Liver (tissue), 9 donors: ENCODE results near the gene RPS19BP1. TPM values are rescaled to one million over a fixed set of nuclear protein-coding genes. Genes with fewer than 3 reads are reported as not detected.

ENCODE experiments used
- DNase-seq: peaks from one replicate; pipeline ENCODE4 v3.0.0-alpha.2; 2017; ENCODE audit warnings: low spot score
- H3K27ac ChIP-seq, 2 donors: one replicate each; pipeline ENCODE4 v1.7.0; 2013; ENCODE audit warnings: inconsistent platforms in 2 of 2, low read length in 2 of 2, control low read depth in 1 of 2, low read depth in 1 of 2, mild to moderate bottlenecking in 1 of 2
- H3K27me3 ChIP-seq, 4 donors: one replicate each; pipeline versions ENCODE4 v1.6.1 to v1.7.0; 2013; ENCODE audit warnings: low read length in 3 of 4, inconsistent platforms in 1 of 4, mild to moderate bottlenecking in 1 of 4, moderate library complexity in 1 of 4; ENCODE audit not compliant: control insufficient read depth in 4 of 4, insufficient read depth in 4 of 4
- H3K36me3 ChIP-seq, 4 donors: one replicate each; pipeline versions ENCODE4 v1.6.1 to v1.7.0; 2013; ENCODE audit warnings: low read length in 3 of 4, mild to moderate bottlenecking in 3 of 4, low read depth in 1 of 4, moderate library complexity in 1 of 4; ENCODE audit not compliant: control insufficient read depth in 4 of 4, insufficient read depth in 3 of 4
- H3K4me1 ChIP-seq, 4 donors: one replicate each; pipeline versions ENCODE4 v1.6.1 to v1.7.0; 2013; ENCODE audit warnings: low read length in 3 of 4, mild to moderate bottlenecking in 3 of 4, moderate library complexity in 1 of 4; ENCODE audit not compliant: control insufficient read depth in 4 of 4, insufficient read depth in 4 of 4
- H3K4me3 ChIP-seq, 3 donors: one replicate each; pipeline versions ENCODE4 v1.6.1 to v1.7.0; 2013; ENCODE audit warnings: low read length in 3 of 3, control low read depth in 1 of 3, low read depth in 1 of 3, mild to moderate bottlenecking in 1 of 3
- H3K9ac ChIP-seq, 2 donors: one replicate each; pipeline ENCODE4 v1.7.0; 2013; ENCODE audit warnings: low read length in 2 of 2, mild to moderate bottlenecking in 2 of 2, moderate library complexity in 2 of 2, control low read depth in 1 of 2, low read depth in 1 of 2
- H3K9me3 ChIP-seq, 4 donors: one replicate each; pipeline versions ENCODE4 v1.6.1 to v1.7.0; 2013; ENCODE audit warnings: low read length in 3 of 4; ENCODE audit not compliant: control insufficient read depth in 4 of 4
- ATF3 ChIP-seq: IDR thresholded peaks from 2 replicates; pipeline ENCODE4 v1.6.1; 2016; ENCODE audit warnings: antibody characterized with exemption
- CTCF ChIP-seq: fragments of 150-350 bp; IDR thresholded peaks from 2 replicates; pipeline ENCODE4 v1.5.1; 2017; ENCODE audit warnings: improper control_type of control experiment, low read depth, low read length; ENCODE audit not compliant: missing input control
- EGR1 ChIP-seq, 2 donors: IDR thresholded peaks; 2 replicates each; pipeline ENCODE4 v1.6.1; 2016 to 2018; ENCODE audit warnings: antibody characterized with exemption in 2 of 2, low read depth in 2 of 2
- FOXA1 ChIP-seq: IDR thresholded peaks from 2 replicates; pipeline ENCODE4 v1.6.1; 2016; ENCODE audit warnings: antibody characterized with exemption
- FOXA2 ChIP-seq: IDR thresholded peaks from 2 replicates; pipeline ENCODE4 v1.6.1; 2016; ENCODE audit warnings: antibody characterized with exemption
- GABPA ChIP-seq, 2 donors: IDR thresholded peaks in 1 of 2; conservative IDR thresholded peaks in 1 of 2; 2 replicates each; pipeline ENCODE4 v1.6.1; 2016; ENCODE audit warnings: antibody characterized with exemption in 2 of 2, mild to moderate bottlenecking in 1 of 2, moderate library complexity in 1 of 2
- HNF4A ChIP-seq, 2 donors: conservative IDR thresholded peaks; 2 replicates each; pipeline ENCODE4 v1.6.1; 2016; ENCODE audit warnings: antibody characterized with exemption in 2 of 2, mild to moderate bottlenecking in 2 of 2
- HNF4G ChIP-seq: IDR thresholded peaks from 2 replicates; pipeline ENCODE4 v1.6.1; 2016; ENCODE audit warnings: antibody characterized with exemption
- JUND ChIP-seq, 2 donors: IDR thresholded peaks; 2 replicates each; pipeline ENCODE4 v1.6.1; 2016; ENCODE audit warnings: antibody characterized with exemption in 2 of 2
- MAX ChIP-seq: IDR thresholded peaks from 2 replicates; pipeline ENCODE4 v1.6.1; 2016; ENCODE audit warnings: antibody characterized with exemption
- NR2F2 ChIP-seq: IDR thresholded peaks from 2 replicates; pipeline ENCODE4 v1.6.1; 2016; ENCODE audit warnings: antibody characterized with exemption
- RAD21 ChIP-seq, 2 donors: IDR thresholded peaks; 2 replicates each; pipeline ENCODE4 v1.6.1; 2016; ENCODE audit warnings: antibody characterized with exemption in 2 of 2, mild to moderate bottlenecking in 2 of 2
- REST ChIP-seq: IDR thresholded peaks from 2 replicates; pipeline ENCODE4 v1.6.1; 2016; ENCODE audit warnings: antibody characterized with exemption, mild to moderate bottlenecking
- SP1 ChIP-seq: IDR thresholded peaks from 2 replicates; pipeline ENCODE4 v1.6.1; 2018; ENCODE audit warnings: antibody characterized with exemption, mild to moderate bottlenecking
- TAF1 ChIP-seq: conservative IDR thresholded peaks from 2 replicates; pipeline ENCODE4 v1.6.1; 2016; ENCODE audit warnings: antibody characterized with exemption, mild to moderate bottlenecking
- YY1 ChIP-seq: IDR thresholded peaks from 2 replicates; pipeline ENCODE4 v1.6.1; 2016; ENCODE audit warnings: antibody characterized with exemption, mild to moderate bottlenecking
- ZBTB33 ChIP-seq: IDR thresholded peaks from 2 replicates; pipeline ENCODE4 v1.6.1; 2016; ENCODE audit warnings: antibody characterized with exemption
- WGBS: extraction: QIAGEN DNeasy Blood & Tissue Kit; methylation state at CpG from one replicate; pipeline ENCODE4 v1.1.7; 2013; 5-methylcytosine and 5-hydroxymethylcytosine counted together
- polyA plus RNA-seq, 2 donors: library from polyadenylated mRNA; stranded (reverse) in 1 of 2; unstranded in 1 of 2; fragments of 200-250 nt in 1 of 2; fragments of >200 nt in 1 of 2; fragmentation: Nextera tagmentation in 1 of 2; extraction: Ambion mirVana in 1 of 2; gene quantifications; one replicate each; pipeline versions ENCODE4 v1.2.1 to v1.2.3, GENCODE V29; 2013 to 2015
- total RNA-seq, 2 donors: library from RNA; depleted of rRNA; stranded (reverse); fragments of >200 nt; gene quantifications; one replicate each; pipeline ENCODE4 v1.2.3, GENCODE V29; 2014
- donor health status: healthy.
- donor health status: healthy.
- donor health status: healthy.
- donor health status: healthy.
- donor health status: healthy.

The RPS19BP1 gene
- total and polyA plus RNA-seq, 4 donors, result 36.3 to 89.6 (median 63.3) TPM

- H3K36me3 ChIP-seq, result no peaks in the 10 kb centered on the region
- no peaks in the 10 kb centered on the region for H3K9me3 ChIP-seq
- WGBS, result 83% methylated on average over 14 of the region's 14 CpGs
- H3K9ac ChIP-seq, result no peak overlapping the region
- H3K27me3 ChIP-seq, result peaks cover 0 to 15% (median 5%) of the 10 kb centered on the region in 4 donors
- TF ChIP-seq NR2F2 (no peak), FOXA1 (no peak), ATF3 (no peak), RAD21 (IDR thresholded peaks at IDR 0.05) (no peak), HNF4A (conservative IDR thresholded peaks at IDR 0.05) (no peak), EGR1 (IDR thresholded peaks at IDR 0.05; ENCODE audit: low read depth in 2 of 2) (no peak), GABPA (IDR thresholded peaks at IDR 0.05 in 1 of 2, conservative IDR thresholded peaks at IDR 0.05 in 1 of 2) (no peak), CTCF (no peak), FOXA2 (no peak), ZBTB33 (no peak), MAX (no peak), JUND (IDR thresholded peaks at IDR 0.05) (no peak), TAF1 (no peak), YY1 (no peak), SP1 (no peak), HNF4G (no peak), REST (no peak)
- DNase-seq, result no peak
- no peak overlapping the region for H3K27ac ChIP-seq
- H3K4me3 ChIP-seq, result no peak overlapping the region
- H3K4me1 ChIP-seq, result peaks cover 0 to 6% (median 4%) of the 10 kb centered on the region in 4 donors
Observed at GRCh38 chr22:39558950-39559349, 26.4 kb upstream of the RPS19BP1 start.
